GM12874 (cell line): ENCODE data around the gene OR8B4.

ENCODE experiments used
- CTCF ChIP-seq: IDR thresholded peaks from 2 replicates; pipeline ENCODE4 v1.5.1; 2011; ENCODE audit warnings: low read depth, mild to moderate bottlenecking, control low read depth, low read length, moderate library complexity; ENCODE audit not compliant: insufficient read depth

The OR8B4 gene

GRCh38 chr11:124463324-124463723, 38.7 kb upstream of the OR8B4 start:
- TF ChIP-seq CTCF: no peak

GRCh38 chr11:124460459-124460858, 35.8 kb upstream of the OR8B4 start:
- no peak for TF ChIP-seq CTCF

DNA sequence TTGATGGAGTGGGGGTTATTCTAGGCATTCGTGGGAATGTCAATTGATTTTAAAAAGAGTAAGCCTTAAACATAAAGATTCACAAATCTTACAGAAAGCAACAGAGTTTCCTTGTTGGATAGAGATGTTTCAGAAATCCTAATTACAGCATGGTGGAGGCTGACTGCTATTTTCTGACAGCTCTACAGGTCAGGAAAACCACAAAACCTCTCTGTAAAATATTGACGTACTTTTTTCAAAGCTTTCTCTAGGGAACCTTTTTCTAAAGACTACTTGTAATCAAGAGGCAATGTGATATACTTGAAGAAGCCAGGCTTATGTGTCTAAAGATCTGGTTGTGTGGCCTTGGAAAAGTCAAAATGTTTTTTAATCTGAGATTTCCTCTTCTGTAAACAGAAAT, 29.9 kb upstream of the OR8B4 start:
- TF ChIP-seq CTCF: no peak

DNA sequence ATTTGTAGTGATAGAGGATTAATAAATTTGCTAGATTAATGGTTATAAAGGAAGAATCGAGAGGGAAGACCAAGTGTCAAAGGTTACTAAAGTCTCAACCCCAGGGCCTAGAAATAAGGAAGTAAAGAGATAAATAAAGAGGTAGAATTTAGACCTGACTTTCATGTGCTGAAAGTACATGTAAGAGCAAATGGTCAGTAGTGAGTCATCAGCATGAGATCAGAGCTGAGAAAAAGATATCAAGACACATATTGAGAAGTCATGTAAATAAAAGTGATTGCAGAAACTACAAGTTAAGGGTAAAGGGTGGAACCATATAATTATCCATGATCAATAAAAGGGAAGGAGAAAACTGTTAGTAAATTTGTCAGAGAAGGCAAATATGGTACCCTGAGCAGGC, 22.2 kb upstream of the OR8B4 start:
- TF ChIP-seq CTCF: no peak

DNA sequence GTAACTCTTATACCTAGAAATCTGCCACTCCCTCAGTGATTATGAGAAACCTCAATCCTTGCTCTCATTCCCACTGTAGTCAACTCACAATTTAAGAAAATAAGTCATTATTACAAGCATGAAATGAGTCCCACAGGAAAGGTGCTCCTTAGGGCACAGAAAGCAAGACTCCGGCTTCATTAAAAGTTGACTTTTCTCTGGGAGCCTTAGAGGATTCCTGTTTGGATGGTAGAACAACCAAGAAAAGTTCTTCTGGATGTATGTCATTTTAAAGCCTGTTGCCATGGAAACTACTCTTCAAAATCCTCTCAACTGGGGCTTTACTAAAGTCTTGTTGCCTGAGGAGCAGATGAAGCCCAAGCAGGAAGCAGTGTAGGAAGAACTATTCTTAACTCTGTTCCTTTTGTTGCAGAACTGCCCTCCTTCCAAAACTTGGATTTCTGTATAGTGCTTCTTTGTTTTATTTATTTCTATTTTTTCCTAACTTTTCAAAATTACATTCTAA, 21.0 kb upstream of the OR8B4 start, which contains the start of gene OR8B8:
OR8B8 (minus strand) TSS at position 51 of the 505 bp plus-strand sequence. CDS start 4,611 bp downstream, outside the sequence.
- no peak for TF ChIP-seq CTCF

- TF ChIP-seq CTCF: no peak
Observed at GRCh38 chr11:124442847-124443246, 18.2 kb upstream of the OR8B4 start.

DNA sequence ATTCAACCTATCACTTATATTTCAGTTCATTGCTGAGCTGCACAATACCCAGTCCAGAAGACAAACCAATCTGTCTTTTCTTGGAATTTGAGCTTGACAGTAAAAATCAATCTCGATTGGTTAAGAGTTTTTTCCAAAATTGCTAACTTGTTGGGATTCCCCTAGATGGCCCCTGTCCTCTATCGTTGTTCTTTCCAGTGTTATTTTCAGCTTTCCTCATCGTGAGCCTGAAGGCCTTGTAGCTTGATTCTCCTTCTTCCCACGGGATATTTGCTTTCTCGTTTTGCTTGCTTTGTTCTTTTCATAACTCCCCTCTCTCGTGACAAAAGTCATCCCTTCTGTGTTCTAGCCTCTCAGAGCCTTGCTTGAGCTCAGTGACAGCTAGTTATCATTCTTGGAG, 17.8 kb upstream of the OR8B4 start:
- no peak for TF ChIP-seq CTCF
